OCI-LY1 (cell line): ENCODE measurements around the gene SMPD3.

Experiments
- H2AFZ ChIP-seq: fragments of 200-600 bp; sonication (generic), shearing (Covaris generic); 2 replicates; pipeline ENCODE4 v1.6.0; 2014; ENCODE audit warnings: antibody characterized with exemption, mild to moderate bottlenecking, low read length
- H3F3A ChIP-seq: fragments of 200-600 bp; sonication (generic), shearing (Covaris generic); 2 replicates; pipeline ENCODE4 v1.6.0; 2014; ENCODE audit warnings: mild to moderate bottlenecking, antibody characterized with exemption, low read length, moderate library complexity; ENCODE audit not compliant: insufficient read depth
- H3K27ac ChIP-seq: fragments of 200-600 bp; sonication (generic); 2 replicates; pipeline ENCODE4 v1.5.1; 2014; ENCODE audit warnings: low read length, mixed run types, mild to moderate bottlenecking, low read depth; ENCODE audit not compliant: poor library complexity, severe bottlenecking
- H3K27me3 ChIP-seq: fragments of 200-600 bp; sonication (generic); 2 replicates; pipeline ENCODE4 v1.6.0; 2014; ENCODE audit warnings: antibody characterized with exemption, mild to moderate bottlenecking, low read length, moderate library complexity; ENCODE audit not compliant: insufficient read depth
- H3K36me3 ChIP-seq: fragments of 200-600 bp; sonication (generic); 2 replicates; pipeline ENCODE4 v1.6.1; 2014; ENCODE audit warnings: mild to moderate bottlenecking, antibody characterized with exemption, low read length, moderate library complexity, mixed read lengths; ENCODE audit not compliant: insufficient read depth
- H3K4me1 ChIP-seq: fragments of 200-600 bp; sonication (generic); 2 replicates; pipeline ENCODE4 v1.5.1; 2014; ENCODE audit warnings: mild to moderate bottlenecking, low read length, moderate library complexity; ENCODE audit not compliant: insufficient read depth, severe bottlenecking
- H3K4me2 ChIP-seq: fragments of 200-600 bp; sonication (generic), shearing (Covaris generic); 2 replicates; pipeline ENCODE4 v1.6.1; 2014; ENCODE audit warnings: low read length
- H3K4me3 ChIP-seq: fragments of 200-600 bp; sonication (generic); 2 replicates; pipeline ENCODE4 v1.5.1; 2014; ENCODE audit warnings: low read length, low read depth, mild to moderate bottlenecking, mixed read lengths; ENCODE audit not compliant: poor library complexity, severe bottlenecking
- H3K79me2 ChIP-seq: fragments of 200-600 bp; shearing (Covaris generic); 2 replicates; pipeline ENCODE4 v1.6.1; 2016; ENCODE audit warnings: mixed run types, low read length, mixed read lengths; ENCODE audit not compliant: insufficient read depth
- H3K9ac ChIP-seq: fragments of 200-600 bp; sonication (generic), shearing (Covaris generic); 2 replicates; pipeline ENCODE4 v1.6.1; 2014; ENCODE audit warnings: mild to moderate bottlenecking, low read length, mixed read lengths
- H3K9me2 ChIP-seq: fragments of 200-600 bp; sonication (generic), shearing (Covaris generic); 2 replicates; pipeline ENCODE4 v1.6.1; 2014; ENCODE audit warnings: low read depth, mild to moderate bottlenecking, low read length, mixed read lengths
- H3K9me3 ChIP-seq: fragments of 200-600 bp; shearing (Covaris generic); 2 replicates; pipeline ENCODE4 v1.6.1; 2014; ENCODE audit warnings: low read length, mixed read lengths
- H4K20me1 ChIP-seq: fragments of 200-600 bp; sonication (generic), shearing (Covaris generic); 2 replicates; pipeline ENCODE4 v1.6.0; 2016; ENCODE audit warnings: mild to moderate bottlenecking, low read length; ENCODE audit not compliant: insufficient read depth
- CTCF ChIP-seq: fragments of 200-600 bp; sonication (generic), shearing (Covaris generic); IDR thresholded peaks from 2 replicates; pipeline ENCODE4 v1.5.1; 2017; ENCODE audit warnings: mild to moderate bottlenecking, antibody characterized with exemption, low read length, moderate library complexity, mixed read lengths
- EZH2 ChIP-seq: fragments of 200-600 bp; sonication (generic), shearing (Covaris generic); IDR thresholded peaks from 2 replicates; pipeline ENCODE4 v1.8.0; 2017; ENCODE audit warnings: borderline replicate concordance, mixed run types, mild to moderate bottlenecking, antibody characterized with exemption, low read length, moderate library complexity, mixed read lengths

The SMPD3 gene

GRCh38 chr16:68381363-68381724, 67.0 kb downstream of the SMPD3 start:
- Histone ChIP-seq H3K9ac (no peak overlapping the region), H3K79me2 (no peaks in the 10 kb centered on the region), H3K4me3 (no peak overlapping the region), H3K9me3 (no peaks in the 10 kb centered on the region), H2AFZ (no peak overlapping the region), H3K4me1 (peaks cover 14% of the 10 kb centered on the region), H3K27me3 (no peaks in the 10 kb centered on the region), H4K20me1 (no peaks in the 10 kb centered on the region), H3K27ac (no peak overlapping the region), H3K9me2 (no peaks in the 10 kb centered on the region), H3K4me2 (no peak overlapping the region), H3K36me3 (no peaks in the 10 kb centered on the region), H3F3A (no peaks in the 10 kb centered on the region)
- no peak for TF ChIP-seq CTCF
- TF ChIP-seq EZH2 = no peak

- no peaks in the 10 kb centered on the region for H3F3A ChIP-seq
- H3K9me3 ChIP-seq = no peaks in the 10 kb centered on the region
- H4K20me1 ChIP-seq = no peaks in the 10 kb centered on the region
- no peaks in the 10 kb centered on the region for H3K27me3 ChIP-seq
- H3K4me3 ChIP-seq = no peak overlapping the region
- H3K79me2 ChIP-seq = no peaks in the 10 kb centered on the region
- H3K9ac ChIP-seq = no peak overlapping the region
- peaks cover 14% of the 10 kb centered on the region for H3K4me1 ChIP-seq
- no peak overlapping the region for H2AFZ ChIP-seq
- no peaks in the 10 kb centered on the region for H3K36me3 ChIP-seq
- H3K9me2 ChIP-seq = no peaks in the 10 kb centered on the region
- no peak overlapping the region for H3K4me2 ChIP-seq
- no peak overlapping the region for H3K27ac ChIP-seq
- no peak for TF ChIP-seq EZH2
- TF ChIP-seq CTCF = no peak
Observed at GRCh38 chr16:68380676-68381362, 67.5 kb downstream of the SMPD3 start.

- H3K36me3 ChIP-seq = no peaks in the 10 kb centered on the region
- H3K27me3 ChIP-seq = no peaks in the 10 kb centered on the region
- no peaks in the 10 kb centered on the region for H3K9me3 ChIP-seq
- no peaks in the 10 kb centered on the region for H4K20me1 ChIP-seq
- peaks cover 14% of the 10 kb centered on the region for H3K4me1 ChIP-seq
- H3K9me2 ChIP-seq = no peaks in the 10 kb centered on the region
- H3F3A ChIP-seq = no peaks in the 10 kb centered on the region
- no peak overlapping the region for H3K4me3 ChIP-seq
- no peak overlapping the region for H3K9ac ChIP-seq
- H3K79me2 ChIP-seq = no peaks in the 10 kb centered on the region
- no peak overlapping the region for H3K4me2 ChIP-seq
- TF ChIP-seq EZH2 = no peak
- H2AFZ ChIP-seq = no peak overlapping the region
- no peak overlapping the region for H3K27ac ChIP-seq
Observed at GRCh38 chr16:68380348-68380670, 68.0 kb downstream of the SMPD3 start.

- no peak overlapping the region for H2AFZ ChIP-seq
- no peak overlapping the region for H3K4me3 ChIP-seq
- H3K79me2 ChIP-seq = no peaks in the 10 kb centered on the region
- H3K4me2 ChIP-seq = no peak overlapping the region
- H3K9me3 ChIP-seq = no peaks in the 10 kb centered on the region
- no peak overlapping the region for H3K27ac ChIP-seq
- H3K27me3 ChIP-seq = no peaks in the 10 kb centered on the region
- H3F3A ChIP-seq = no peaks in the 10 kb centered on the region
- H3K4me1 ChIP-seq = peaks cover 14% of the 10 kb centered on the region
- H4K20me1 ChIP-seq = no peaks in the 10 kb centered on the region
- no peaks in the 10 kb centered on the region for H3K36me3 ChIP-seq
- TF ChIP-seq EZH2 (no peak), CTCF (no peak)
- H3K9ac ChIP-seq = no peak overlapping the region
- no peaks in the 10 kb centered on the region for H3K9me2 ChIP-seq
Observed at GRCh38 chr16:68379472-68380347, 68.6 kb downstream of the SMPD3 start.
